A673 (cell line): Measurements from ENCODE around the gene NAGS. TPM values are rescaled to one million over a fixed set of nuclear protein-coding genes. Genes with fewer than 3 reads are reported as not detected.

ENCODE experiments used
- BruUV-seq: library from RNA; stranded (reverse); fragments of 400-500 nt; replicated peaks from 2 replicates; lab custom pipeline; 2021; lab: Mats Ljungman, UMichigan
- CTCF ChIA-PET: fragments of 300-600 bp; sonication (Branson Sonifier 250); formaldehyde crosslinking; loops from one replicate; lab custom pipeline; 2022; ENCODE audit warnings: antibody characterized with exemption; lab: Charles Lee
- POLR2A ChIA-PET: fragments of 300-600 bp; sonication (Branson Sonifier 250); formaldehyde crosslinking; loops from one replicate; lab custom pipeline; 2022; ENCODE audit warnings: antibody characterized with exemption; ENCODE audit not compliant: low non-redundant PET; lab: Charles Lee
- DNase-seq: peaks from one replicate; pipeline ENCODE4 v3.0.0-alpha.2; 2015; ENCODE audit warnings: low spot score
- H3K27ac ChIP-seq: fragments of 200-600 bp; sonication (generic); 2 replicates; pipeline ENCODE4 v1.5.1; 2016; ENCODE audit warnings: mixed run types, low read depth, mild to moderate bottlenecking, mixed read lengths, antibody characterized with exemption, low read length; ENCODE audit not compliant: poor library complexity, severe bottlenecking
- H3K27me3 ChIP-seq: fragments of 200-600 bp; sonication (generic); replicated peaks from 2 replicates; pipeline ENCODE4 v1.6.1; 2017; ENCODE audit warnings: mixed run types, low read depth, mild to moderate bottlenecking, mixed read lengths, antibody characterized with exemption, low read length; ENCODE audit not compliant: insufficient read depth, poor library complexity
- H3K36me3 ChIP-seq: fragments of 200-600 bp; sonication (generic); 2 replicates; pipeline ENCODE4 v1.6.1; 2016; ENCODE audit warnings: mixed run types, mild to moderate bottlenecking, mixed read lengths, antibody characterized with exemption, low read length; ENCODE audit not compliant: insufficient read depth, poor library complexity, severe bottlenecking
- H3K4me1 ChIP-seq: fragments of 200-600 bp; sonication (generic); 2 replicates; pipeline ENCODE4 v1.6.1; 2017; ENCODE audit warnings: mixed run types, mild to moderate bottlenecking, mixed read lengths, antibody characterized with exemption, low read length; ENCODE audit not compliant: insufficient read depth, poor library complexity, severe bottlenecking
- H3K4me3 ChIP-seq: fragments of 200-600 bp; sonication (generic); 2 replicates; pipeline ENCODE4 v1.5.1; 2016; ENCODE audit warnings: low read depth, mixed run types, mild to moderate bottlenecking, mixed read lengths, low read length; ENCODE audit not compliant: poor library complexity, severe bottlenecking
- H3K9me3 ChIP-seq: fragments of 200-600 bp; sonication (generic); 2 replicates; pipeline ENCODE4 v1.6.1; 2016; ENCODE audit warnings: mixed run types, low read depth, mild to moderate bottlenecking, mixed read lengths, antibody characterized with exemption, low read length; ENCODE audit not compliant: poor library complexity, severe bottlenecking
- EZH2 ChIP-seq: fragments of 200-600 bp; sonication (generic); IDR thresholded peaks from 2 replicates; pipeline ENCODE4 v1.6.1; 2017; ENCODE audit warnings: borderline replicate concordance, low read depth, mild to moderate bottlenecking, mixed read lengths, antibody characterized with exemption, low read length; ENCODE audit not compliant: poor library complexity, severe bottlenecking
- intact Hi-C: fragments of 100-400 bp; cut with micrococcal nuclease; formaldehyde crosslinking; loops from one replicate; pipeline ENCODE4 v1.10.0; 2022; ENCODE audit not compliant: unreplicated experiment
- total RNA-seq: library from RNA; stranded (reverse); gene quantifications from 2 replicates; pipeline ENCODE4 v1.2.3, GENCODE V29; 2021
- TF ChIP-seq, protein P1 (sequence below): fragments of 300-800, 200-600 bp; sonication (generic); conservative IDR thresholded peaks from 2 replicates; pipeline ENCODE4 v1.5.1; 2017; ENCODE audit warnings: low read depth, mild to moderate bottlenecking, antibody characterized with exemption, low read length, moderate library complexity, mixed read lengths

NAGS gene
- total RNA-seq, 1 experiment from 2014 or later = 0.24 TPM

DNA sequence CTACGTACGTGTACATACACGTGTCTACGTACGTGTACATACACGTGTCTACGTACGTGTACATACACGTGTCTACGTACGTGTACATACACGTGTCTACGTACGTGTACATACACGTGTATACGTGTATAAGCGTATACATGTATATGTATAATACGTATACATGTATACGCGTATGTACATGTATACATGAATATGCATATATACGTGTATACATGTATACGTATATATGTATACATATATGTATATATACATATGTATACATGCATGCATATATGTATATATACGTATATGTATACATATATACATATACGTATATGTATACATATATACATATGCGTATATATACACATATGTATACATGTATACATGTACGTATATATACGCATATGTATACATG is 28.5 kb upstream of the NAGS start:
- POLR2A ChIA-PET = no interaction called here

DNA sequence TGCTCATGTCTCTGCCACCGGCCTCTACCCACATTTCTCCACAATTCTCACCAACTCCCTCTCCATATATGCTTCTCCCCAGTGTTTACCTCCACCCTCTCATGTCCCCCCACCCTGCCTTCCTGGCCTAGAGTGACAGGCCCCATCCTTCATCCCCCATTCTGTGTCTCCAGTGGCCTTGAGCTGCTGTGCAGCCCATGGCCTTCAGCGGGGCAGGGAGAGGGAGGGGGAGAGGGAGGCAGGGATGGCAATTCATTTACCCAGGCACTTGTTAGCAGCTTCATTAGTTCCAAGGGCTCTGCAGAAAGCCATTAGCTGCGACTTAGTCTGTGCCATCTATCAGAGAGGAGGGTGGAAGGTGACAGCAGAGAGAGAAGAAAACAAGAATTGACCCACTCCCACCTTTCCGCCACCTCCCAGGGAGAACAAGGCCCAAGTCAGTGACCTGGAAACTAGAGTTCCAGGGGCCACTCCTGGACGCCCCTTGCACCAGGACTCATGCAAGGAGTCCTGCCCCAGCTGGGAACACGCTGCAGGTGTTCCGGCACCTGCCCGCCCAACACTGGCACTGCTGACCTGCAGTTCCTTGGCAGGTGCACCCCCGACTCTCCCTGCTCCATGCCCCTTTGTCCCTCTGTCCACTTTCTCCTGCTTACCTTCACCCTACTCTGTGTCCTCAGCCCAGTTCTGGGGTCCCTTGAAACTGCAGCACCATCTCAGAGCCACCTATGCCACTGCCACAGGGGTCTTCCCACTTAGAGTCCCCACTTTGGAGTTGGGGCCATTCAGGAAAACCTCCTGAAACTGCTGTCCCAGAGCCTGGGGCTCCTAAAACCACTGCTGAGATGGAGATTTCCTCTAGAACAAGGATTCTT is 27.2 kb upstream of the NAGS start:
- ChIA-PET CTCF (no interaction called here), POLR2A (no interaction called here)
- Histone ChIP-seq H3K27me3 (no peaks in the 10 kb centered on the region), H3K36me3 (no peaks in the 10 kb centered on the region), H3K4me3 (no peak overlapping the region), H3K4me1 (no peaks in the 10 kb centered on the region), H3K9me3 (no peaks in the 10 kb centered on the region), H3K27ac (no peak overlapping the region)
- no peak for DNase-seq
- TF ChIP-seq, protein P1, sequence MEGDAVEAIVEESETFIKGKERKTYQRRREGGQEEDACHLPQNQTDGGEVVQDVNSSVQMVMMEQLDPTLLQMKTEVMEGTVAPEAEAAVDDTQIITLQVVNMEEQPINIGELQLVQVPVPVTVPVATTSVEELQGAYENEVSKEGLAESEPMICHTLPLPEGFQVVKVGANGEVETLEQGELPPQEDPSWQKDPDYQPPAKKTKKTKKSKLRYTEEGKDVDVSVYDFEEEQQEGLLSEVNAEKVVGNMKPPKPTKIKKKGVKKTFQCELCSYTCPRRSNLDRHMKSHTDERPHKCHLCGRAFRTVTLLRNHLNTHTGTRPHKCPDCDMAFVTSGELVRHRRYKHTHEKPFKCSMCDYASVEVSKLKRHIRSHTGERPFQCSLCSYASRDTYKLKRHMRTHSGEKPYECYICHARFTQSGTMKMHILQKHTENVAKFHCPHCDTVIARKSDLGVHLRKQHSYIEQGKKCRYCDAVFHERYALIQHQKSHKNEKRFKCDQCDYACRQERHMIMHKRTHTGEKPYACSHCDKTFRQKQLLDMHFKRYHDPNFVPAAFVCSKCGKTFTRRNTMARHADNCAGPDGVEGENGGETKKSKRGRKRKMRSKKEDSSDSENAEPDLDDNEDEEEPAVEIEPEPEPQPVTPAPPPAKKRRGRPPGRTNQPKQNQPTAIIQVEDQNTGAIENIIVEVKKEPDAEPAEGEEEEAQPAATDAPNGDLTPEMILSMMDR = no peak
- no peak for TF ChIP-seq EZH2
- intact Hi-C loops = no loop called here
- no TSS peak for BruUV-seq

More for the DNA sequence above, 28.5 kb upstream of the NAGS start:
- no TSS peak for BruUV-seq
- intact Hi-C loops = no loop called here
- no peak for DNase-seq
- H3K27ac ChIP-seq = no peak overlapping the region
- TF ChIP-seq, protein P1 = no peak
- no peak for TF ChIP-seq EZH2
- no peak overlapping the region for H3K4me3 ChIP-seq
- no peaks in the 10 kb centered on the region for H3K36me3 ChIP-seq
- CTCF ChIA-PET = no interaction called here
- H3K27me3 ChIP-seq = no peaks in the 10 kb centered on the region
- no peaks in the 10 kb centered on the region for H3K4me1 ChIP-seq
- H3K9me3 ChIP-seq = no peaks in the 10 kb centered on the region

DNA sequence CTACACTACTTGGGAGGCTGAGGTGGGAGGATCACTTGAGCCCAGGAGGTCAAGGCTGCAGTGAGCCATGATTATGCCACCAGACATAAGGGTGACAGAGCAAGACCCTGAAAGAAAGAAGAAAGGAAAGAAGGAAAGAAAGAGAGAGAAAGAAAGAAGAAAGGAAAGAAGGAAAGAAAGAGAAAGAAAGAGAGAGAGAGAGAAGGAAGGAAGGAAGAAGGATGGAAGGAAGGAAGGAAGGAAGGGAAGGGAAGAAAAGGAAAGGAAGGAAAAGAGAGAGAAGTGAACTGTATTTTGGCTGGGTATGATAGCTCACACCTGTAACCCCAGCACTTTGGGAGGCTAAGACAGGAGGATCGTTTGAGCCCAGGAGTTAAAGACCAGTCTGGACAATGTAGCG is 26.3 kb upstream of the NAGS start:
- Histone ChIP-seq H3K27ac (no peak overlapping the region), H3K27me3 (no peaks in the 10 kb centered on the region), H3K9me3 (no peaks in the 10 kb centered on the region), H3K4me3 (no peak overlapping the region), H3K4me1 (no peaks in the 10 kb centered on the region), H3K36me3 (no peaks in the 10 kb centered on the region)
- CTCF ChIA-PET = no interaction called here
- TF ChIP-seq, protein P1 = no peak
- TF ChIP-seq EZH2 = no peak
- POLR2A ChIA-PET = no interaction called here
- no TSS peak for BruUV-seq
- intact Hi-C loops = no loop called here
- no peak for DNase-seq
